GM19193 (cell line): Measurements from ENCODE around the gene NDFIP2.

Experiments
- POLR2A ChIP-seq: IDR thresholded peaks from 4 replicates; pipeline ENCODE4 v1.6.1; 2011; ENCODE audit not compliant: insufficient read depth, insufficient read length; ENCODE audit errors: extremely low read depth

NDFIP2 gene

DNA sequence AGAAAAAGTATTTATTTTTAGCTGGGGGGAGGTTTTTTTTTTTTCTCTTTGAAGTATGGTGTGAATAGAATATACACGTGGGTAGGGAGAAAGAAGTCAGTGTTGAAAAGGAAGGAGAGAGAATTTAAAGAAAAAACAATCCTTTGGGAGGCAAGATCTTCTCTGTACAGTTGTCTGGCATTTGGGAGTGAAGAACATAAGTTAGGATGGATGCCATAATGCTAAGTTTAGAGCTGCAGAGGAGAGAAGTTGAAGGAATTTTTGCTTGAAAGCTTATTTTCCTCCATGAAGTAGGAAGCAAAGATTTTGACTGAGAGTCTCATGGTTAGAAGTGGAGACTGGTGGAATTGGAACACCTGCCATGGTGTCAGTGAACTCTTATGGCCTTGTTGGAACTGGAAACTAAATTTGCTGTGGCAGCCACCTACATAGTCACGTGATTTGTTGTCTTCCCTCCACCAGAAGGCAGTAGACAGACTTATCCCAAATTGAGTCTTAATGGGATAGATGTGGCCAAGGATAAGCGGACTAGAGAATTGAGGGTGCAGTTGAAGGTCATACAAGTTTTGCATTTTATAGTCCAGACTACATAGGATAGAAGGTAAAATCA is 22.0 kb downstream of the NDFIP2 start:
- no peak for TF ChIP-seq POLR2A

GRCh38 chr13:79503473-79504017 is 22.6 kb downstream of the NDFIP2 start:
- no peak for TF ChIP-seq POLR2A

GRCh38 chr13:79508224-79508961 is 27.4 kb downstream of the NDFIP2 start:
- TF ChIP-seq POLR2A, result no peak

- no peak for TF ChIP-seq POLR2A
Measured at GRCh38 chr13:79511611-79512010, 30.7 kb downstream of the NDFIP2 start.

DNA sequence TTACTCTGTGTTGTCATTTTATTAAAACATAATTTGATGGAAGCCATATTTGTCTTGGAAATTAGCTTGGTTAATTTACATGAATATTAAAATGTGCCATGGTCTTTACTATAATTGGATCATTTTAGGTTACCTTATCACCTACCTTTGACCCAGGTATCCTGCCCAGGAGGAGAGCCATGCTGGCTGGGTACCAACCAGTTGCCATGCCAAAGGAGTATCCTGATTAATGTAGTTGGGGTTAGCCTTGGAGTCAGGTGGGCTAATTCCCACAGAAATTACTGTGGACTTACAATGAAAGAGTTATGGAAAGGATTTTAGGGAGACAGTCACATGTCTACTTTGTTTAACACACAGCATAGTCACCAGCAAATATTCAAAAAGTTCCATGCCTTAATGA is 32.0 kb downstream of the NDFIP2 start:
- no peak for TF ChIP-seq POLR2A

GRCh38 chr13:79516595-79516994 is 35.6 kb downstream of the NDFIP2 start:
- no peak for TF ChIP-seq POLR2A

DNA sequence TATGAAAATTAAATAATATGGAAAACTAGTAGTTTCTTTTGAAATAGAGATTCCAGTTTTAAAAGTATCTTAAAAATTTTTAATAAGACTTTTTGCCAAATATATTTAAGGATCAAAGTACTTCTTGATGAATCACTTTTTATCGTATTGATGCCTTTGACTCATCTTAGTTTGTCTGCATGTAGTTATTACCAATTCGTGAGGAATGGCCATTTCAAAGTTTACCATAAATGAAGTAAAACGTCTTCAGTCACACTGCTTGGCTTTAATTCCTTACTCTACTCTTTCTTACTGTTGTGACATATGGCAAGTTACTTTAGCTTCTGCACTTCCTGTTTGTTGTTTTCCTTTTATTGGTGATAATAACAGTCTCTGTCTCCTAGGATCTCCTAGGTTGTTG is 38.3 kb downstream of the NDFIP2 start:
- TF ChIP-seq POLR2A, result no peak

DNA sequence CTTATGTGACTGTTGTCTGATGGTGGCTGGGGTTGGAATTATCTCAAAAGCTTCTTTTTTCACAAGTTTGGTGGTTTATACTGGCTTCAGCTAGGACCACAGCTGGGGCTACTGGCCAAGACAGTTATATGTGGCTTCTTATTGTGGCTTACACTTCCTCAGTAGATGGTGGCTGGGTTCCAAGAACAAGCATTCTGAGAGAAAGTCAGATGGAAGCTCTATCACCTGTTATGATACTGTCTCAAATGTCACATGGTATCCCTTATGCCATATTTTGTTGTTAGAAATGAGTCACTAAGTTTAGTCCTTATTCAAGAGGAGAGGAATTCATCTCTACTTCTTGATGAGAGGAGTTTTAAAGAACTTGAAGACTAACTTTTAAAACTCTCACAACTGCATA is 41.6 kb downstream of the NDFIP2 start:
- no peak for TF ChIP-seq POLR2A

- TF ChIP-seq POLR2A, result no peak
Measured at GRCh38 chr13:79525064-79525857, 44.3 kb downstream of the NDFIP2 start.

GRCh38 chr13:79527698-79528097 is 46.7 kb downstream of the NDFIP2 start:
- no peak for TF ChIP-seq POLR2A

DNA sequence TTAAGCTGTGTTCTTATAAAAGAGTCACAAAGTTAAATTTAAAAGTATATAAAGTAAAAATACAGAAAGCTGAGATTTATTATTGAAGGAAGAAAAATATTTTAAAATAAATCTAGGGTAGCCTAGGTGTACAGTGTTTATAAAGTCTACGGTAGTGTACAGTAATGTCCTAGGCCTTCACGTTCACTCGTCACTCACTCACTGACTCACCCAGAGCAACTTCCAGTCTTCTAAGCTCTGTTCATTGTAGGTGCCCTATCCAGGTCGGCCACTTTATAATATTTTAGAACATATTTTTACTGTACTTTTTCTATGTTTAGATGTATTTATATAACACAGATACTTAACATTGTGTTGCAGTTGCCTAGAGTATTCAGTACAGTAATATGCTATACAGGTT is 47.4 kb downstream of the NDFIP2 start:
- TF ChIP-seq POLR2A, result no peak

GRCh38 chr13:79528759-79529191 is 47.8 kb downstream of the NDFIP2 start:
- no peak for TF ChIP-seq POLR2A

DNA sequence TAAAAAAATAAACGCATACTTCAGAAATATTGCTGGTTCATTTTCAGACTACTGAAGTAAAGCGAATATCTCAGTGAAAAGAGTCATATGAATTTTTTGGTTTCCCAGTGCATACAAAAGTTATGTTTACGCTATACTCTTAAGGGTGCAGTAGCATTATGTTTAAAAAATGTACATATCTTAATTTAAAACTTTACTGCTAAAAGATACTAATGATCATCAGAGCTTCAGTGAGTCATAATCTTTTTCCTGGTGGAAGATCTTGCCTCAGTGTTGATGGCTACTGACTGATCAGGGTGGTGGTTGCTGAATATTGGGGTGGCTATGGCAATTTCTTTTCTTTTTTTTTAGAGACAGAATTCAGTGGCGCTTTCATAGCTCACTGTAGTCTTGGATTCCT is 48.9 kb downstream of the NDFIP2 start:
- TF ChIP-seq POLR2A, result no peak

GRCh38 chr13:79530270-79530669 is 49.3 kb downstream of the NDFIP2 start:
- no peak for TF ChIP-seq POLR2A

DNA sequence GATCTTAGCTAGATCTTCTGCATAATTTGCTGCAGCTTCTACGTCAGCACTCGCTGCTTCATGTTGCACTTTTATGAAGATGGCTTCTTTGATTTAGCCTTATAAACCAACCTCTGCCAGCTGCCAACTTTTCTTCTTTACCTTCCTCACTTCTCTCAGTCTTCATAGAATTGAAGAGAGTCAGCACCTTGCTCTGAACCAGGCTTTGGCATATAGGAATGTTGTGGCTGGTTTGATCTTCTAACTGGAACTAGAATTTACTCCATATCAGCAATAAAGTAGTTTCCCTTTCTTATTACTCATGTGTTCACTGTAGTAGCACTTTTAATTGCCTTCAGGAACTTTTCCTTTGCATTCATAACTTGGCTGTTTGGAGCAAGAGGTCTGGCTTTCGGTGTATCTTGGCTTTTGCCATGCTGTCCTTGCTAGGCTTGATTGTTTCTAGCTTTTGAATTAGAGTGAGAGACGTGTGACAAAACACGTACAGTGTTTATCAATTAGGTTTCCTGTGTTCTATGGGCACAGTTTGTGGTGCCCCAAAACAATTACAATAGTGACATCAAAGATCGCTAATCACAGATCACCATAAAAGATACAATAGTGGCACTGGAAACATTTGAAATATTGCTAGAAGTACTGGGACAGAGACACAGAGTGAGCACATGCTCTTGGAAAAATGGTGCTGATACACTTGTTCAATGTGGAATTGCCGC is 50.7 kb downstream of the NDFIP2 start:
- no peak for TF ChIP-seq POLR2A
